Kidney (tissue), 14 donors: ENCODE measurements around the gene UCK1. TPM values are rescaled to one million over a fixed set of nuclear protein-coding genes. Genes with fewer than 3 reads are reported as not detected.

Experiments
- DNase-seq, 5 donors: peaks; one replicate each; pipeline ENCODE4 v3.0.0-alpha.2; 2013 to 2020
- FAIRE-seq: peaks from 2 replicates; lab custom pipeline; 2012; peaks lifted over from hg19 to GRCh38; lab: Jason Lieb, UNC
- H3K27ac ChIP-seq, 2 donors: one replicate each; pipeline ENCODE4 v1.7.0; 2013; ENCODE audit warnings: low read depth in 2 of 2, low read length in 2 of 2, inconsistent platforms in 1 of 2
- H3K27me3 ChIP-seq: one replicate; pipeline ENCODE4 v1.7.1; 2013; ENCODE audit warnings: low read length, inconsistent platforms; ENCODE audit not compliant: control insufficient read depth, insufficient read depth
- H3K36me3 ChIP-seq, 3 donors: one replicate each; pipeline versions ENCODE4 v1.7.0 to v1.7.1; 2013; ENCODE audit warnings: low read length in 3 of 3, control low read depth in 1 of 3, inconsistent platforms in 1 of 3; ENCODE audit not compliant: insufficient read depth in 3 of 3, control insufficient read depth in 2 of 3
- H3K4me1 ChIP-seq, 3 donors: one replicate each; pipeline versions ENCODE4 v1.7.0 to v1.7.1; 2013; ENCODE audit warnings: low read length in 3 of 3, inconsistent platforms in 1 of 3, low read depth in 1 of 3; ENCODE audit not compliant: control insufficient read depth in 2 of 3, insufficient read depth in 2 of 3
- H3K4me3 ChIP-seq, 3 donors: one replicate each; pipeline versions ENCODE4 v1.7.0 to v1.8.1; 2013; ENCODE audit warnings: low read length in 3 of 3, control low read depth in 1 of 3, inconsistent platforms in 1 of 3
- H3K9ac ChIP-seq, 3 donors: one replicate each; pipeline versions ENCODE4 v1.7.0 to v1.7.1; 2013; ENCODE audit warnings: low read length in 3 of 3, control low read depth in 1 of 3, inconsistent platforms in 1 of 3
- H3K9me3 ChIP-seq, 3 donors: one replicate each; pipeline versions ENCODE4 v1.7.0 to v1.7.1; 2013; ENCODE audit warnings: low read length in 3 of 3, control low read depth in 1 of 3, inconsistent platforms in 1 of 3; ENCODE audit not compliant: control insufficient read depth in 2 of 3, insufficient read depth in 1 of 3
- intact Hi-C: fragments of 100-400 bp; cut with DNase I; formaldehyde crosslinking; loops from one replicate; pipeline ENCODE4 v1.11.1; 2022
- polyA plus RNA-seq: library from polyadenylated mRNA; stranded (reverse); fragments of 350-450 nt; fragmentation: Illumina TruSeq; extraction: RNeasy Lipid Tissue Mini Kit (QIAGEN cat#74804); gene quantifications from one replicate; pipeline ENCODE4 v1.2.3, GENCODE V29; 2014; ENCODE audit warnings: low read depth, low replicate concordance; ENCODE audit not compliant: insufficient read depth
- total RNA-seq: library from RNA; stranded (reverse); fragmentation: NEBNext Ultra II Directional; extraction: Animal tissue kit (Norgen Biotek cat#: 25700); gene quantifications from one replicate; pipeline ENCODE4 v1.2.1, GENCODE V29; 2021
- TF ChIP-seq, protein P1 (sequence below): IDR thresholded peaks from 3 replicates; pipeline ENCODE4 v1.5.1; 2012; ENCODE audit warnings: mild to moderate bottlenecking, moderate library complexity, borderline replicate concordance; ENCODE audit not compliant: insufficient read depth; ENCODE audit errors: extremely low read depth
- donor health status: control.
- donor health status: control.
- donor health status: control.
- donor health status: control.
- donor health status: control.
- donor health status: DM: yes; HTN: yes; CAD: no.
- donor health status: Normal renal cell carcinoma (clear cell type).

Gene UCK1
- total and polyA plus RNA-seq, 2 donors from 2014 or later: 31.3 to 34.6 TPM

DNA sequence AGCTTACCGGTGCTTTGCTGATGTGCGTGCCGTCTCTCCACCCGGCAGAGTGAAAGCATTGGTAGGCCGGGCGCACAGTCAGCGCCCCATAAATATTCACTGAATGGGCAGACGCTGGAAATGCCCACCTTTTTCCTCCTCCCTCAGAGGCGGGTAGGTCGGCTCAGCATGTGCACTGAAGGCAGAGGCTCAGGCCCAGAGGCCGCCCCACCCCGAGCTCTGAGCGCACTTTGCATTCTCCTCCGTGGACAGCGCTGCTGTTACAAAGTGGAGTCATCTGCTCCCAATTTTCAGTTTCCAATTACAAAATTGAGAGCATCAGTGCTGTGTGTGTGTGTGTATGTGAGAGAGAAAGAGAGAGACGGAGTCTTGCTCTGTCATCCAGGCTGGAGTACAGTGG is 10.6 kb downstream of the UCK1 start:
- DNase-seq: no peak
- no peaks in the 10 kb centered on the region for H3K27me3 ChIP-seq
- peaks cover 7 to 63% (median 35%) of the 10 kb centered on the region in 3 donors for H3K36me3 ChIP-seq
- H3K27ac ChIP-seq: no peak overlapping the region
- TF ChIP-seq, protein P1, sequence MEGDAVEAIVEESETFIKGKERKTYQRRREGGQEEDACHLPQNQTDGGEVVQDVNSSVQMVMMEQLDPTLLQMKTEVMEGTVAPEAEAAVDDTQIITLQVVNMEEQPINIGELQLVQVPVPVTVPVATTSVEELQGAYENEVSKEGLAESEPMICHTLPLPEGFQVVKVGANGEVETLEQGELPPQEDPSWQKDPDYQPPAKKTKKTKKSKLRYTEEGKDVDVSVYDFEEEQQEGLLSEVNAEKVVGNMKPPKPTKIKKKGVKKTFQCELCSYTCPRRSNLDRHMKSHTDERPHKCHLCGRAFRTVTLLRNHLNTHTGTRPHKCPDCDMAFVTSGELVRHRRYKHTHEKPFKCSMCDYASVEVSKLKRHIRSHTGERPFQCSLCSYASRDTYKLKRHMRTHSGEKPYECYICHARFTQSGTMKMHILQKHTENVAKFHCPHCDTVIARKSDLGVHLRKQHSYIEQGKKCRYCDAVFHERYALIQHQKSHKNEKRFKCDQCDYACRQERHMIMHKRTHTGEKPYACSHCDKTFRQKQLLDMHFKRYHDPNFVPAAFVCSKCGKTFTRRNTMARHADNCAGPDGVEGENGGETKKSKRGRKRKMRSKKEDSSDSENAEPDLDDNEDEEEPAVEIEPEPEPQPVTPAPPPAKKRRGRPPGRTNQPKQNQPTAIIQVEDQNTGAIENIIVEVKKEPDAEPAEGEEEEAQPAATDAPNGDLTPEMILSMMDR: no peak
- intact Hi-C loops: no loop called here
- H3K9me3 ChIP-seq: no peaks in the 10 kb centered on the region
- no peak for FAIRE-seq
- peaks cover 0 to 4% (median 0%) of the 10 kb centered on the region in 3 donors for H3K4me1 ChIP-seq
- no peak overlapping the region for H3K9ac ChIP-seq
- H3K4me3 ChIP-seq: no peak overlapping the region

DNA sequence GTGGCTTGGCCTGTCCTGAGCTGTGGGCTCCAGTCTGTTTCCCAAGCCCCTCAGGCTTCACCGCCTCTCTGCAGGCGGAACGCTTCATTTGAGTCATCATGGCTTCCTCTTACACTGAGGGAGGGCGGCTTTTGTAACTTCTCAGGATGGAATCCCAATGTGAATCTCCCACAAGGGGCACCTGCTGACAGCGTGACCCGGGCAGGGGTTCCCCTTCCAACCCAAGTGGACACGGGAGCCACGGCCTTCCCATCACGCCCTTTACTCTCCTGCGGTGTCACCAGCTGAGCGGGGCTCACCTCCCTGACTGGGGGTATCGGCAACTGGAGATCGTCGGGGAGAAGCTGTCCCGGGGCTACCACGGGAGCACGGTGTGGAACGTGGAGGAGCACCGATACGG is 12.5 kb downstream of the UCK1 start:
- no peak overlapping the region for H3K4me3 ChIP-seq
- no peak for DNase-seq
- no peak overlapping the region for H3K9ac ChIP-seq
- no peaks in the 10 kb centered on the region for H3K9me3 ChIP-seq
- TF ChIP-seq, protein P1: no peak
- no peak overlapping the region for H3K27ac ChIP-seq
- intact Hi-C loops: no loop called here
- no peaks in the 10 kb centered on the region for H3K4me1 ChIP-seq
- no peak for FAIRE-seq
- H3K36me3 ChIP-seq: peaks cover 7 to 62% (median 36%) of the 10 kb centered on the region in 3 donors
- no peaks in the 10 kb centered on the region for H3K27me3 ChIP-seq

DNA sequence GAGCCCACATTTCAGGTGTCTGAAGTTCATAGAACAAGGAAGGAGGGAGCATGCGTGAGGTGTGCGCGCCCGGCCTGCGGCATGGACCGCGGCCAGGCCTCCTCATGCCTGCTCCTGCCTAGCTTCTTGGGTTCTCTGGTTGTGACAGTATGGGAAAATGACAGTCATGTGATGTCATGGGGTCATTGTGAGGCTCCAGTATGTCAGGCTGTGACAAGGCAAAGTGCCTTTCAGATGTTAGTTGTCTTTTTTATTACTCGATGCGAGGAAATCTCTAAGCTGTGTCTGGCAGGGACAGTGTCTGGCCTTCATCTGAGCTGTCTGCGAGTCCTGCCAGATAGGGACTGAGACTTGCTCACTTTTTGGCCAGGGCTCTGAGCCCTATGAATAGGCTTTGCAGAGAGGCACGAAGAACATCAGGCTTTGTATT is 13.3 kb downstream of the UCK1 start:
- no peak overlapping the region for H3K4me3 ChIP-seq
- H3K36me3 ChIP-seq: peaks cover 7 to 58% (median 42%) of the 10 kb centered on the region in 3 donors
- TF ChIP-seq, protein P1: no peak
- FAIRE-seq: no peak
- no peak overlapping the region for H3K27ac ChIP-seq
- H3K9ac ChIP-seq: no peak overlapping the region
- H3K27me3 ChIP-seq: no peaks in the 10 kb centered on the region
- intact Hi-C loops: no loop called here
- DNase-seq: no peak
- H3K4me1 ChIP-seq: no peaks in the 10 kb centered on the region
- H3K9me3 ChIP-seq: no peaks in the 10 kb centered on the region

DNA sequence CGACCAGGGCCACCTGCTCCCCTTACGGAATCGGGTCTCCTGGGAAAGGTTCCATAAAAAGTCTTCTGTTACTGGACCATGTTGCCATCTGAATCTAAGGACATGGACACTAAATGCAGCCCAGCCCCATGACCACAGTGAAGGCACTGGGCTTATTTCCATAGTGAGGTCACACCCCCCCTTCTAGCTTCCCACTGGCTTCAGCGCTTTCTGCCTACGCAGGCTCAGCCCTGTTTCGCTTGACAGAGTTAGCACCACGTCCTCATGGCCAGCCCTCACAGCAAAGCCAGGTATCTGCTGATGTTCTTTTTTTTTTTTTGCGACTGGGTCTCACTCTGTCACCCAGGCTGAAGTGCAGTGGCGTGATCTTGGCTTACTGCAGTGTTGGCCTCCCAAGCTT is 14.1 kb downstream of the UCK1 start:
- Histone ChIP-seq H3K9ac (no peak overlapping the region), H3K27ac (no peak overlapping the region), H3K27me3 (no peaks in the 10 kb centered on the region), H3K36me3 (peaks cover 7 to 56% (median 46%) of the 10 kb centered on the region in 3 donors), H3K9me3 (no peaks in the 10 kb centered on the region), H3K4me3 (no peak overlapping the region), H3K4me1 (no peaks in the 10 kb centered on the region)
- DNase-seq: no peak
- TF ChIP-seq, protein P1: no peak
- no peak for FAIRE-seq
- intact Hi-C loops: no loop called here
